Measurements from ENCODE around the gene CDK4.
"Not testable (repeated sequence)": the region's sequence is repeated elsewhere in the genome, so short reads cannot be mapped to it uniquely, and the experiment has no call there.

Gene CDK4

GRCh38 chr12:57724003-57724935 is 27.8 kb downstream of the CDK4 start:
- no peak for DNase-seq

GRCh38 chr12:57723630-57723962 is 28.5 kb downstream of the CDK4 start:
- DNase-seq = no peak

GRCh38 chr12:57722716-57723629 is 29.1 kb downstream of the CDK4 start:
- DNase-seq = no peak

GRCh38 chr12:57721846-57722608 is 30.1 kb downstream of the CDK4 start:
- DNase-seq = not testable (repeated sequence)

- no peak for DNase-seq
Observed at GRCh38 chr12:57720606-57721595, 31.2 kb downstream of the CDK4 start.

GRCh38 chr12:57719777-57720605 is 32.1 kb downstream of the CDK4 start:
- DNase-seq = no peak

- DNase-seq = no peak
Observed at GRCh38 chr12:57718641-57719528, 33.2 kb downstream of the CDK4 start.

GRCh38 chr12:57717846-57718640 is 34.1 kb downstream of the CDK4 start:
- DNase-seq = no peak

GRCh38 chr12:57717131-57717530 is 35.0 kb downstream of the CDK4 start:
- DNase-seq = no peak

GRCh38 chr12:57716305-57716704 is 35.8 kb downstream of the CDK4 start:
- no peak for DNase-seq

GRCh38 chr12:57715786-57716185 is 36.3 kb downstream of the CDK4 start:
- no peak for DNase-seq

GRCh38 chr12:57715036-57715748 is 36.9 kb downstream of the CDK4 start:
- DNase-seq = not testable (repeated sequence)

- no peak for DNase-seq
Observed at GRCh38 chr12:57713209-57713608, 38.9 kb downstream of the CDK4 start.

- no peak for DNase-seq
Observed at GRCh38 chr12:57712701-57713100, 39.4 kb downstream of the CDK4 start.

- DNase-seq = no peak
Observed at GRCh38 chr12:57708296-57708695, 43.8 kb downstream of the CDK4 start.

- DNase-seq = no peak
Observed at GRCh38 chr12:57707250-57707649, 44.9 kb downstream of the CDK4 start.

- DNase-seq = no peak
Observed at GRCh38 chr12:57700317-57700716, 51.8 kb downstream of the CDK4 start.

GRCh38 chr12:57698414-57698813 is 53.7 kb downstream of the CDK4 start:
- no peak for DNase-seq
